Measurements from ENCODE around the gene MAP3K7.
A peak's percentile ranks its signal among the peaks of the same experiment; 100 is the strongest.

DNA sequence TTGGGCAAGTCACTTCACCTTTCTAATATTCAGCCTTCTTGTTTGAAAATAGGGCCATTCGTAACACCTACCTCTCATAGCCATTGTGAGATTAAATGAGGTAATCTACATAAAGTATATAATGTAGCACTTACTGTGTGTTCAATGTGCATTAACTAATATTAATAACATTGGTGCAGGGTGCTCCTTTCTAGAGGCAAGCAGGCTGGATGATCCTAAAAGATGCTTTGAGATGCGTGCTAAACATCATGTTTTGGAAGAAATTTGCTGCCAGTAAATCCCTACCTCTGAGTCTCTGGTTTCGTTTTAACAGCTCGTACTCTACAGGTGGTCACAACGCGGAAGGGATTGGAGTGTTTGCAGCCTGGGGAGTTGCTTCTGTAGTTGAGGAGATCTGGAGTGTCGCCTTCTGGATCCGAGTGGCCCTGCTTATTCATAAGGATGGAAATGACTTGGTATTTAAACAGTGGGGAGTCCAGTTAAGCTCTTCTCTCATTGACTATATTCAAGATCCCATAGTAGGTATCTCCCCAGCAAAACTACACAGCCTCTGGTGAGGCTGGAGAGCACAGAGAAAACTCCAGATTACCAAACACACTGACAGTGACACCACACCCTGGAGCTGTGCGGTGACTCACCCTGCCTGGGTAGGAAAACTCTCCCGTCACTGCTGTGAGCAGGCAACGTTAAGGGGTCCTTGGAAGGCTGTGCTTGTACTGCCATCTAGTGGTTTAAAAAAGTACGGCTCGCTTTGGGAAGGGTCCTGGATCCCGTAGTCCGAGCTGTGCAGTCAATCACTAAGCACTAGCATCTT is 107.9 kb downstream of the MAP3K7 start:
- TF ChIP-seq, protein P1, sequence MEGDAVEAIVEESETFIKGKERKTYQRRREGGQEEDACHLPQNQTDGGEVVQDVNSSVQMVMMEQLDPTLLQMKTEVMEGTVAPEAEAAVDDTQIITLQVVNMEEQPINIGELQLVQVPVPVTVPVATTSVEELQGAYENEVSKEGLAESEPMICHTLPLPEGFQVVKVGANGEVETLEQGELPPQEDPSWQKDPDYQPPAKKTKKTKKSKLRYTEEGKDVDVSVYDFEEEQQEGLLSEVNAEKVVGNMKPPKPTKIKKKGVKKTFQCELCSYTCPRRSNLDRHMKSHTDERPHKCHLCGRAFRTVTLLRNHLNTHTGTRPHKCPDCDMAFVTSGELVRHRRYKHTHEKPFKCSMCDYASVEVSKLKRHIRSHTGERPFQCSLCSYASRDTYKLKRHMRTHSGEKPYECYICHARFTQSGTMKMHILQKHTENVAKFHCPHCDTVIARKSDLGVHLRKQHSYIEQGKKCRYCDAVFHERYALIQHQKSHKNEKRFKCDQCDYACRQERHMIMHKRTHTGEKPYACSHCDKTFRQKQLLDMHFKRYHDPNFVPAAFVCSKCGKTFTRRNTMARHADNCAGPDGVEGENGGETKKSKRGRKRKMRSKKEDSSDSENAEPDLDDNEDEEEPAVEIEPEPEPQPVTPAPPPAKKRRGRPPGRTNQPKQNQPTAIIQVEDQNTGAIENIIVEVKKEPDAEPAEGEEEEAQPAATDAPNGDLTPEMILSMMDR (IDR thresholded peaks at IDR 0.05): peak; percentile 91
- TF ChIP-seq EZH2 (IDR thresholded peaks at IDR 0.05) (no peak), EZH2phosphoT487 (IDR thresholded peaks at IDR 0.05) (no peak)

Measured in neural progenitor cell (in vitro differentiated cells).